CD14-positive monocyte (primary cell): ENCODE measurements around the gene NFKB1. TPM values are rescaled to one million over a fixed set of nuclear protein-coding genes. Genes with fewer than 3 reads are reported as not detected.

Experiments used
- DNase-seq, 3 donors: peaks; one replicate each; pipeline ENCODE4 v3.0.0-alpha.2; 2011 to 2022
- H2AFZ ChIP-seq: 2 replicates; pipeline ENCODE4 v1.6.0; 2012; ENCODE audit warnings: mild to moderate bottlenecking, low read depth, low read length, inconsistent platforms; ENCODE audit not compliant: insufficient read depth, poor library complexity, severe bottlenecking
- H3K27ac ChIP-seq, 2 donors: 1 replicate in 1 of 2; 2 replicates in 1 of 2; pipeline ENCODE4 v1.5.1; 2012 to 2013; ENCODE audit warnings: low read length in 2 of 2, control low read depth in 1 of 2, inconsistent platforms in 1 of 2, low read depth in 1 of 2, mild to moderate bottlenecking in 1 of 2
- H3K27me3 ChIP-seq, 2 donors: one replicate each; pipeline versions ENCODE4 v1.6.0 to v1.6.1; 2011 to 2013; ENCODE audit warnings: low read length in 2 of 2; ENCODE audit not compliant: control insufficient read depth in 2 of 2, insufficient read depth in 2 of 2
- H3K36me3 ChIP-seq, 2 donors: replicated peaks in 1 of 2; 1 replicate in 1 of 2; 2 replicates in 1 of 2; pipeline versions ENCODE4 v1.5.1 to v1.6.1; 2012 to 2013; ENCODE audit warnings: low read length in 2 of 2, control low read depth in 1 of 2, inconsistent platforms in 1 of 2, mild to moderate bottlenecking in 1 of 2; ENCODE audit not compliant: insufficient read depth in 2 of 2, control insufficient read depth in 1 of 2
- H3K4me1 ChIP-seq, 2 donors: 1 replicate in 1 of 2; 2 replicates in 1 of 2; pipeline versions ENCODE4 v1.5.1 to v1.6.1; 2012 to 2013; ENCODE audit warnings: low read length in 2 of 2, control low read depth in 1 of 2, inconsistent platforms in 1 of 2, mild to moderate bottlenecking in 1 of 2, moderate library complexity in 1 of 2; ENCODE audit not compliant: insufficient read depth in 2 of 2, control insufficient read depth in 1 of 2
- H3K4me2 ChIP-seq: replicated peaks from 2 replicates; pipeline ENCODE3; 2012; ENCODE audit warnings: low read length, moderate library complexity, mild to moderate bottlenecking; ENCODE audit not compliant: poor library complexity, severe bottlenecking; ENCODE audit errors: extremely low read depth
- H3K4me3 ChIP-seq, 3 experiments: fragments of 200-600 bp in 1 of 3; sonication (generic) in 1 of 3; replicated peaks in 1 of 3; 1 replicate in 2 of 3; 2 replicates in 1 of 3; pipeline ENCODE4 v1.5.1; 2011 to 2013; ENCODE audit warnings: low read length in 3 of 3, mild to moderate bottlenecking in 3 of 3, control low read depth in 2 of 3, low read depth in 2 of 3, inconsistent platforms in 1 of 3, moderate library complexity in 1 of 3
- H3K79me2 ChIP-seq: 2 replicates; pipeline ENCODE4 v1.6.0; 2012; ENCODE audit warnings: mild to moderate bottlenecking, control low read depth, inconsistent platforms, low read length, moderate library complexity; ENCODE audit not compliant: insufficient read depth
- H3K9ac ChIP-seq: 2 replicates; pipeline ENCODE4 v1.6.0; 2017; ENCODE audit warnings: low read length, mild to moderate bottlenecking; ENCODE audit not compliant: insufficient read depth, poor library complexity, severe bottlenecking
- H3K9me3 ChIP-seq, 2 donors: replicated peaks in 1 of 2; 1 replicate in 1 of 2; 2 replicates in 1 of 2; pipeline versions ENCODE4 v1.5.1 to v1.6.1; 2012 to 2013; ENCODE audit warnings: low read length in 2 of 2, control low read depth in 1 of 2; ENCODE audit not compliant: control insufficient read depth in 1 of 2, insufficient read depth in 1 of 2
- H4K20me1 ChIP-seq: 2 replicates; pipeline ENCODE4 v1.6.0; 2012; ENCODE audit warnings: mild to moderate bottlenecking, low read length, control low read depth, moderate library complexity; ENCODE audit not compliant: insufficient read depth
- H3K27ac Mint-ChIP-seq, 7 donors: one replicate each; pipeline ENCODE4 v1.8.0; 2020; ENCODE audit warnings: mild to moderate bottlenecking in 7 of 7, mixed read lengths in 7 of 7, moderate library complexity in 6 of 7, inconsistent platforms in 2 of 7
- H3K27me3 Mint-ChIP-seq, 3 donors: one replicate each; pipeline ENCODE4 v1.8.0; 2021 to 2022; ENCODE audit warnings: low read depth in 3 of 3, mild to moderate bottlenecking in 3 of 3, mixed read lengths in 3 of 3, moderate library complexity in 3 of 3, inconsistent platforms in 1 of 3
- H3K36me3 Mint-ChIP-seq, 2 donors: one replicate each; pipeline ENCODE4 v1.8.0; 2020; ENCODE audit warnings: mixed read lengths in 2 of 2, inconsistent platforms in 1 of 2, mild to moderate bottlenecking in 1 of 2
- H3K4me1 Mint-ChIP-seq: one replicate; pipeline ENCODE4 v1.8.0; 2020; ENCODE audit warnings: mild to moderate bottlenecking, mixed read lengths
- H3K4me3 Mint-ChIP-seq, 2 donors: one replicate each; pipeline ENCODE4 v1.8.0; 2020; ENCODE audit warnings: mild to moderate bottlenecking in 2 of 2, mixed read lengths in 2 of 2, moderate library complexity in 1 of 2
- H3K9me3 Mint-ChIP-seq, 7 donors: one replicate each; pipeline ENCODE4 v1.8.0; 2020 to 2022; ENCODE audit warnings: mixed read lengths in 7 of 7, mild to moderate bottlenecking in 6 of 7, moderate library complexity in 6 of 7, inconsistent platforms in 2 of 7
- WGBS: methylation state at CpG from one replicate; pipeline ENCODE4 v1.1.5; 2013; ENCODE audit warnings: missing lambda C conversion rate; ENCODE audit not compliant: insufficient coverage; 5-methylcytosine and 5-hydroxymethylcytosine counted together
- intact Hi-C, 2 donors: fragments of 100-400 bp; cut with micrococcal nuclease; formaldehyde crosslinking; loops; one replicate each; pipeline versions ENCODE4 v1.15.0 to v1.15.1; 2023
- polyA plus RNA-seq, 3 donors: library from polyadenylated mRNA; depleted of rRNA in 1 of 3; unstranded in 2 of 3; stranded (reverse) in 1 of 3; fragments of 300-500 nt in 2 of 3; fragments of >200 nt in 1 of 3; fragmentation: Illumina TruSeq in 2 of 3; gene quantifications; 1 replicate in 2 of 3; 2 replicates in 1 of 3; pipeline ENCODE4 v1.2.3, GENCODE V29; 2012 to 2021
- TF ChIP-seq, protein P1 (sequence below): fragments of 200-600 bp; IDR thresholded peaks from one replicate; pipeline ENCODE4 v1.8.0; 2022; ENCODE audit warnings: antibody characterized with exemption, mild to moderate bottlenecking

Gene NFKB1
- polyA plus RNA-seq, 3 donors = 9.0 to 34.4 (median 17.8) TPM

DNA sequence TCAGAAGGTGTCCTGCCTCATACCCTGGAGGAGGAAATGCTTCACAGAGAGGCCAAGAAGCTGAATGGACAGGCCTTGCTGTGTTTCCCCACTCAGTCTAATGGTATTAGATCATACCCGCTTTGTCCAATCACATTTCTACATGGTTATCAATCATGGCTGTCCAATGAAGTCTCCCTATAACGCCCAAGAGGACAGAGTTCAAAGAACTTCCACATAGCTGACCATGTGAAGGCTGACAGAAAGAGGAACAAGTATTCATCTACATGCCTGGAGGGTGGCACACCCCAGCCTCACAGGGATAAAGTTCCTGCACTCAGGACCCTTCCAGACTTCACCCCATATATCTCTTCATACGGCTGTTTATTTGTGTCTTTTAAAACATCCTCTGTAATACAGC is 136.2 kb downstream of the NFKB1 start:
- TF ChIP-seq, protein P1, sequence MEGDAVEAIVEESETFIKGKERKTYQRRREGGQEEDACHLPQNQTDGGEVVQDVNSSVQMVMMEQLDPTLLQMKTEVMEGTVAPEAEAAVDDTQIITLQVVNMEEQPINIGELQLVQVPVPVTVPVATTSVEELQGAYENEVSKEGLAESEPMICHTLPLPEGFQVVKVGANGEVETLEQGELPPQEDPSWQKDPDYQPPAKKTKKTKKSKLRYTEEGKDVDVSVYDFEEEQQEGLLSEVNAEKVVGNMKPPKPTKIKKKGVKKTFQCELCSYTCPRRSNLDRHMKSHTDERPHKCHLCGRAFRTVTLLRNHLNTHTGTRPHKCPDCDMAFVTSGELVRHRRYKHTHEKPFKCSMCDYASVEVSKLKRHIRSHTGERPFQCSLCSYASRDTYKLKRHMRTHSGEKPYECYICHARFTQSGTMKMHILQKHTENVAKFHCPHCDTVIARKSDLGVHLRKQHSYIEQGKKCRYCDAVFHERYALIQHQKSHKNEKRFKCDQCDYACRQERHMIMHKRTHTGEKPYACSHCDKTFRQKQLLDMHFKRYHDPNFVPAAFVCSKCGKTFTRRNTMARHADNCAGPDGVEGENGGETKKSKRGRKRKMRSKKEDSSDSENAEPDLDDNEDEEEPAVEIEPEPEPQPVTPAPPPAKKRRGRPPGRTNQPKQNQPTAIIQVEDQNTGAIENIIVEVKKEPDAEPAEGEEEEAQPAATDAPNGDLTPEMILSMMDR = no peak
- WGBS = 79% methylated on average over 2 of the region's 3 CpGs
- no peaks in the 10 kb centered on the region for H3K4me1 Mint-ChIP-seq
- Histone ChIP-seq H3K36me3 (peaks cover 90 to 100% of the 10 kb centered on the region in 2 donors), H3K4me2 (no peak overlapping the region), H2AFZ (no peak overlapping the region), H3K9me3 (no peaks in the 10 kb centered on the region), H3K9ac (no peak overlapping the region), H3K79me2 (no peaks in the 10 kb centered on the region), H4K20me1 (peaks cover 64% of the 10 kb centered on the region), H3K27ac (peak overlapping the region in 1 of 2 donors; percentile 39), H3K4me3 (no peak overlapping the region), H3K27me3 (no peaks in the 10 kb centered on the region), H3K4me1 (no peaks in the 10 kb centered on the region)
- peaks cover 81 to 93% of the 10 kb centered on the region in 2 donors for H3K36me3 Mint-ChIP-seq
- peak; percentile 3 to 44 (median 9) for DNase-seq
- peaks cover 0 to 4% (median 0%) of the 10 kb centered on the region in 3 donors for H3K27me3 Mint-ChIP-seq
- peak overlapping the region in 4 of 7 donors; percentile 6 to 78 (median 26) for H3K27ac Mint-ChIP-seq
- intact Hi-C loops = no loop called here
- no peaks in the 10 kb centered on the region for H3K9me3 Mint-ChIP-seq
- H3K4me3 Mint-ChIP-seq = no peak overlapping the region

DNA sequence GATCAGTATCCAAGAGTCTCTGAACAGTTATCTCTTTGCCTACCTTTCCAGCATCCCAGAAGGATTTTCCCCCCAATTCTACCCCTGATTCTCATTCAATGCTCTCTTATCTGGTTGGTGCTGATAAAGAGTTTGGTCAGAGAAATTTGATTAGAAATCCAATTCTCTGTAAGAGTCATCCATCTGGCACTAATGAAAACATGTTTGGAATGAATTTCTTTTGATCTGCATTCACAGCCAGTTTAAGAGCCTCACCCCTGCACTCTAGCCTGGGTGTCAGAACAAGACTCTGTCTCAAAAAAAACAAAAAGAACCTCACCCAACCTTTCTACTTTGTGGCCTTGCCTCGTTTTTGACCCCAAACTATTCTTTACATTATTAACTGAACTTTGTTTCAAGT is 137.5 kb downstream of the NFKB1 start:
- H3K4me1 ChIP-seq = no peaks in the 10 kb centered on the region
- no CpG with 5 or more reads among the region's 1 CpG for WGBS
- no peaks in the 10 kb centered on the region for H3K27me3 ChIP-seq
- peaks cover 75 to 92% of the 10 kb centered on the region in 2 donors for H3K36me3 Mint-ChIP-seq
- H3K9me3 Mint-ChIP-seq = no peaks in the 10 kb centered on the region
- TF ChIP-seq, protein P1 = no peak
- H4K20me1 ChIP-seq = peaks cover 75% of the 10 kb centered on the region
- no peak overlapping the region for H3K9ac ChIP-seq
- H3K79me2 ChIP-seq = no peaks in the 10 kb centered on the region
- H3K4me1 Mint-ChIP-seq = no peaks in the 10 kb centered on the region
- no peaks in the 10 kb centered on the region for H3K9me3 ChIP-seq
- no peak overlapping the region for H2AFZ ChIP-seq
- H3K4me2 ChIP-seq = no peak overlapping the region
- peak overlapping the region in 3 of 7 donors; percentile 12 to 75 (median 64) for H3K27ac Mint-ChIP-seq
- no peak overlapping the region for H3K27ac ChIP-seq
- H3K36me3 ChIP-seq = peaks cover 80 to 99% of the 10 kb centered on the region in 2 donors
- no peak overlapping the region for H3K4me3 Mint-ChIP-seq
- no peak for DNase-seq
- peaks cover 0 to 4% (median 0%) of the 10 kb centered on the region in 3 donors for H3K27me3 Mint-ChIP-seq
- no peak overlapping the region for H3K4me3 ChIP-seq
- intact Hi-C loops = no loop called here
